Gastroesophageal sphincter (tissue), 3 donors: ENCODE measurements around the gene SCAMP1.

Experiments used
- CTCF ChIP-seq, 4 experiments: fragments of 200-600 bp in 2 of 4; fragments of 450-650 bp in 2 of 4; sonication (generic) in 1 of 4; IDR thresholded peaks; one replicate each; pipeline ENCODE4 v1.5.1; 2017 to 2019; ENCODE audit warnings: antibody characterized with exemption in 4 of 4, mild to moderate bottlenecking in 2 of 4, moderate library complexity in 2 of 4
- POLR2A ChIP-seq, 2 donors: fragments of 450-650 bp; IDR thresholded peaks; one replicate each; pipeline ENCODE4 v1.6.1; 2017; ENCODE audit warnings: antibody characterized with exemption in 2 of 2, mild to moderate bottlenecking in 2 of 2, moderate library complexity in 1 of 2

GRCh38 chr5:78331523-78332080 is 28.8 kb upstream of the SCAMP1 start:
- TF ChIP-seq CTCF (IDR thresholded peaks at IDR 0.05) (no peak), POLR2A (IDR thresholded peaks at IDR 0.05) (no peak)
